Activated T-helper 1 cell treated with anti-CD3 and anti-CD28 coated beads, Interleukin-12 subunit alpha, Interleukin-12 subunit beta, Interleukin-2, Interleukin-4 antibody, amounts not matched to agents 30 ng/mL and 10 ng/mL and 1 ng/mL, durations not matched to agents 14 hours and 24 hours and 36 hours (primary cell): Measurements from ENCODE around the gene MEGF6. TPM values are rescaled to one million over a fixed set of nuclear protein-coding genes. Genes with fewer than 3 reads are reported as not detected.

Experiments
- DNase-seq: peaks from one replicate; pipeline ENCODE4 v3.0.0; 2021; ENCODE audit warnings: low spot score
- H3K27ac Mint-ChIP-seq: one replicate; pipeline ENCODE4 v1.8.0; 2021; ENCODE audit warnings: mild to moderate bottlenecking, mixed read lengths
- H3K27me3 Mint-ChIP-seq: one replicate; pipeline ENCODE4 v1.8.0; 2022; ENCODE audit warnings: mild to moderate bottlenecking, moderate library complexity, mixed read lengths; ENCODE audit not compliant: insufficient read depth
- H3K36me3 Mint-ChIP-seq: one replicate; pipeline ENCODE4 v1.8.0; 2021; ENCODE audit warnings: low read depth, mixed read lengths
- H3K4me1 Mint-ChIP-seq: one replicate; pipeline ENCODE4 v1.8.0; 2021; ENCODE audit warnings: low read depth, mixed read lengths
- H3K4me3 Mint-ChIP-seq: one replicate; pipeline ENCODE4 v1.8.0; 2021; ENCODE audit warnings: mild to moderate bottlenecking, moderate library complexity, mixed read lengths
- H3K9me3 Mint-ChIP-seq: one replicate; pipeline ENCODE4 v1.8.0; 2021; ENCODE audit warnings: mixed read lengths
- intact Hi-C: fragments of 100-400 bp; cut with micrococcal nuclease; formaldehyde crosslinking; loops from one replicate; pipeline ENCODE4 v1.15.1; 2024
- total RNA-seq: library from RNA; stranded (reverse); gene quantifications from 2 replicates; pipeline ENCODE4 v1.2.3, GENCODE V29; 2022

MEGF6 gene
- total RNA-seq, 1 donor from 2014 or later, result 1.2 TPM

DNA sequence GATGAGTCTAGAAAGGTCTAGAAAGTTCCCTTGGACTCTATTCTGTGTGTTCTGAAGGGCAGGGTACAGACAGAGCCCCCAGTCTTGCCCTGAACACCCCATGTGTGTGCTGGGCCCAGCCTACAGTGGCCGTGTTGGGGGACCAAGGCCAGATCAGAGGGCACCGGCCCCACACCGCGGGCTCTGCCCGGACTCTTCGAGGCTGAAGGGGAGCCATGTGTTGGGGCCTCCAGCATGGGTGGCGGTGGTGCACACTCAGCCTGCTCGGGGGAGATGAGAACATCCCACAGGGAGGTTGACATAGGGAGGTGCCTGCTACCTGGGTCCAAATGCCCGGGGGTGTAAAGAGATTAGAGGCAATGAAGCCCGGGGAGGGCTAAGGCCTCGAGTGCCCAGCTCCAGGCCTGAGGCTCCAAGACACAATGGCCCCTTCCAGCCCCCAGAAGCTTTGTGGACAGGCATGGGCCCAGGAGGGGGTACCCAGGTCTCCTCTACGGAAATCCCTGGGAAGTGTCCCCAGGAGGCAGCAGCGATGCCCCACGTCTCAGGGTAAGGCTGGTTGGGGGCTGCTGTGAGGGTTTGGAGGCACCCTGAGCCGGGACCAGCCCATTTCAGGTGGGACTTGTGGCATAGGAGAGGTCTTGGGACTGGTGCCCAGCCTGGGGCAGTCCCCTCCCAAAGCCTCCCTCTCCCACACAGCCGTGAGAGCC, 144.8 kb downstream of the MEGF6 start:
- H3K9me3 Mint-ChIP-seq, result no peaks in the 10 kb centered on the region
- H3K27ac Mint-ChIP-seq, result no peak overlapping the region
- no peak for DNase-seq
- H3K36me3 Mint-ChIP-seq, result no peaks in the 10 kb centered on the region
- no peak overlapping the region for H3K4me3 Mint-ChIP-seq
- intact Hi-C loops, result no loop called here
- H3K27me3 Mint-ChIP-seq, result no peaks in the 10 kb centered on the region
- no peaks in the 10 kb centered on the region for H3K4me1 Mint-ChIP-seq

DNA sequence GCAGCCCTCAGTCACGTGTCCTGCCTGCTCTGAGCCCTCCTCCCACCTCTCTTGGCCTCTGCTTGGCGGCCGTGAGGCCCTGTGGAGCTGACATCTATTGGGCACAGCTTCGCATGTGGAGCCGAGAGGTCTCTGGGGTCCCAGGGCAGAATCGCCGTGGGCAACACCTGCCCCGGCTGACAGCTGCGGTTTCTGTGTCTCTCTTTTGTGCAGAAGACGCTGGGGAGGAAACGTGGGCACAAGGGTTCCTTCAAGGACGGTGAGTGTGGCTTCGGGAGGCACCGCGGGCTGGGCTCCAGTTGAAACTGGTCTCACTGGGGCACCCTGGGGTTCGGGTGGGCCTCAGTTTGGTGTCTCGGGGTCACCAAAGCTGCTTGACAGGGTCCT, 145.4 kb downstream of the MEGF6 start:
- Mint-ChIP-seq H3K4me1 (no peaks in the 10 kb centered on the region), H3K27me3 (no peaks in the 10 kb centered on the region), H3K9me3 (no peaks in the 10 kb centered on the region), H3K36me3 (no peaks in the 10 kb centered on the region), H3K27ac (no peak overlapping the region), H3K4me3 (no peak overlapping the region)
- DNase-seq, result no peak
- intact Hi-C loops, result no loop called here

DNA sequence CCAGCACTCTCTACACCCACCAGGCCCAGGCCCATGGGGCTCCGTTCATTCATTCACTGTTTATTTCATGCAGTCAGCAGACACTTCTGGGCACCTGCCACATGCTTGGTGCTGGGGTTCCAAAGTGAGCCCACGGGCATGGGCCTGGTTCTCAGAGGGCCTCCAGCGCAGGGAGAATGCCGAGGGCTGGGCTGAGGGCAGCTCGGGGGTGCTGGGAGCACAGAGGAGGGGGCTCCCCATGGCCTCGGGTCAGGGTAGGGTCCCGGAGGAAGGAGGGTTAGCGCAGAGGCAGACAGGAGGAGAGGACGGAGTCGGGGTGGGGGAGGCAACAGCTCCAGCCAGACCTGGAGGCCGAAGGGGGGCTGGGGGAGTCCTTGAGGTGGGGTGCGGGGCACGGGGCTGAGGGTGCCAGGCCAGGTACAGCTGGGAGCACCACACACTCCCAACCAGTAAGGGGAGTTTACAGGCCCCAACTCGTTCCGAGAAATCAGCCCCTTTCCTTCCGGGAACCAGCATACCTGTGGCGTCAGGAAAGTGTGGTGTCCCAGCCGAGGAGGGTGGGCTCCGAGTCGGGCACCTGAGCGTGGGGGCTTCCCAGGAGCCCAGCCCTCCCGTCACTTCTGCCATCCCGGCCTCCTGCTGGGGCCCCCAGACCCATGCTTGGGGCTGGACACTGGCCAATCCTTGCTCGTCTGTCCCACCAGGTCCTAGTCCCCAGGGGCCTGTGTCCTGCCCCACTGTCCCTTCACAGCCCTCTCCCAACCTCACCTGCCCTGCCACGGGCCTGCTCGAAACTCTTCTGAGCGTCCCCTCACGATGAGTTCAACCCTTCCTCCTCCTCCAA, 146.0 kb downstream of the MEGF6 start:
- Mint-ChIP-seq H3K9me3 (no peaks in the 10 kb centered on the region), H3K4me3 (no peak overlapping the region), H3K36me3 (no peaks in the 10 kb centered on the region), H3K27ac (no peak overlapping the region), H3K27me3 (no peaks in the 10 kb centered on the region), H3K4me1 (no peaks in the 10 kb centered on the region)
- intact Hi-C loops, result no loop called here
- DNase-seq, result no peak

DNA sequence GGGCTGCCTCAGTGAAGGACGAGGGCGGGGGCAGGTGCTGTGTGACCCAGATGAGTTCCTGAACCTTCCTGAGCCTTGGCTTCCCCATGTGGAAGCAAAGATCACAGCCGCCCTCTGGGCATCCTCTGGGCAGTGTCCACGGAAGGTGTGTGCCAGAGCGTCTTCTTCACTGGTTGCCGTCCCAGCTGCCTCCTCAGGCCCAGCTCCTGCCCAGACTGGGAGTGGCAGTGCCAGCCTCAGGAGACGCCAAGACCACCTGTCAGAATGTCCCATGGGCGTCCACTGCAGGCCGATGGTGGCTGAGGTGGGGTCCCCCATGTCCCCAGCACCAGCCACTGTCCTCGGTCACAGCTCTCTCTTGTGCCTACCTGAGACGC, 146.7 kb downstream of the MEGF6 start:
- no peaks in the 10 kb centered on the region for H3K27me3 Mint-ChIP-seq
- no peak for DNase-seq
- H3K4me1 Mint-ChIP-seq, result no peaks in the 10 kb centered on the region
- no peaks in the 10 kb centered on the region for H3K36me3 Mint-ChIP-seq
- H3K4me3 Mint-ChIP-seq, result no peak overlapping the region
- H3K27ac Mint-ChIP-seq, result no peak overlapping the region
- no peaks in the 10 kb centered on the region for H3K9me3 Mint-ChIP-seq
- intact Hi-C loops, result no loop called here

DNA sequence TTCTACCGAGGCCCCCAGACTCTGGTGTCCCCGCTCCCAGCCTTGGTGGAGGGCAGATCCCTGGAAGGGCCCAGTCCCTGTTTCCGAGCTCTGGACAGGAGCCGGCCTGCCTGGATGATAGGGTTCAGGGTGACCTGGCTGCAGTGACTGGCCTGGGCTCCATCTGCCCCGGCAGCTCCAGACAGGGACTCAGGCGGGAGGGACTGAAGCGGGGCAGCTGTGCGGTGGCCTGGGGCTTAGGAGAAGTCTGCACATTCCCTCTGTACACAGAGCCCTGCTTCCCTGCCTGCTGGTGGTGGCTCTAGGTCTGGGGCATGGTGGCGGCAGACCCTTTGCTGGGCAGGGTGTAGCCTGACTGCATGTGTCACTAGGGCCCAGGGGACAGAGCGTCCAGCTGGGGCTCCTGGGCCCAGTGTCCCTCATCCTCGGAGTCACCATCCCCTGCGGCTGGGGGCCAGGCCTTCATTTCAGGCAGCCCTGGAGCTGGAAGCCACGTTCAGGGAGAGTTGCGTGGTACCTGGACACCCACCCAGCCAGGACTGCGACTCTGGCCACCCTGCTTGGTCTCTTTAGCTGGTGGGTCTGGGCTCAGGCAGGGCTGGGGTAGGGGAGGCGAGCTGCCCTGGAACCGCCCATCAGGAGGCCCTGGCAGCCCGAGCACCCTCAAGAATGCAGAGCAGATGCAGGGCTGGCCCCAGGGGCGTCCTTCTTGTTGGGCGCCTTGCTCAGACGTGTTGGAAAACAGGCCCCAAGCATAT, 147.2 kb downstream of the MEGF6 start:
- no peaks in the 10 kb centered on the region for H3K36me3 Mint-ChIP-seq
- intact Hi-C loops, result no loop called here
- DNase-seq, result no peak
- no peaks in the 10 kb centered on the region for H3K27me3 Mint-ChIP-seq
- no peaks in the 10 kb centered on the region for H3K9me3 Mint-ChIP-seq
- no peak overlapping the region for H3K27ac Mint-ChIP-seq
- no peaks in the 10 kb centered on the region for H3K4me1 Mint-ChIP-seq
- H3K4me3 Mint-ChIP-seq, result no peak overlapping the region

DNA sequence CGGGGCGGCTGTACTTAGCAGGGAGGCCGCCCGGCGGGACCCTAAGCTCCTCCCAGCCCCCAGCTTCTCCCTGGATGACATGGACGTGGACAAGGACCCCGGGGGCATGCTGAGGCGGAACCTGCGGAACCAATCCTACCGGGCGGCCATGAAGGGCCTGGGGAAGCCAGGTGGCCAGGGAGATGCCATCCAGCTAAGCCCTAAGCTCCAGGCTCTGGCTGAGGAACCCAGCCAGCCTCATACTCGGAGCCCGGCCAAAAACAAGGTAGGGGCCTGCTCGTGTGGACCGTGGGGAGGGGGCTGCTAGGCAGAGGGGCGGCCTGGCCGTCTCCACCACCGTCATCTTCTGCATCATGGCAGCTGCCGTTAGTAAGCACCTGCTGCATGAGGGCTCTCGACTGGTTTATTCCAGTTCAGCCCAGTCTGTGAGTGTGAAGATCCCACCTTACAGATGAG, 147.9 kb downstream of the MEGF6 start:
- Mint-ChIP-seq H3K4me1 (no peaks in the 10 kb centered on the region), H3K36me3 (no peaks in the 10 kb centered on the region), H3K27me3 (no peaks in the 10 kb centered on the region), H3K27ac (no peak overlapping the region), H3K9me3 (no peaks in the 10 kb centered on the region), H3K4me3 (no peak overlapping the region)
- DNase-seq, result no peak
- intact Hi-C loops, result no loop called here

DNA sequence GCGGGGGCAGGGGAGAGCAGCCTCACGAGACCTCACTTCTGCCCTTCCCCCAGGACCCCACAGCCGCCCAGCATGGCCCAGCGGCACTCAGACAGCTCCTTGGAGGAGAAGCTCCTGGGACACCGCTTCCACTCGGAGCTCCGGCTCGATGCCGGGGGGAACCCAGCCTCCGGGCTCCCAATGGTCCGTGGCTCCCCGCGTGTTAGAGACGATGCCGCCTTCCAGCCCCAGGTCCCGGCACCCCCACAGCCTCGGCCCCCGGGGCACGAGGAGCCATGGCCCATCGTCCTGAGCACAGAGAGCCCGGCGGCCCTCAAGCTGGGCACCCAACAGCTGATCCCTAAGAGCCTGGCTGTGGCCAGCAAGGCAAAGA, 148.3 kb downstream of the MEGF6 start:
- H3K27me3 Mint-ChIP-seq, result no peaks in the 10 kb centered on the region
- H3K36me3 Mint-ChIP-seq, result no peaks in the 10 kb centered on the region
- intact Hi-C loops, result no loop called here
- no peaks in the 10 kb centered on the region for H3K9me3 Mint-ChIP-seq
- no peaks in the 10 kb centered on the region for H3K4me1 Mint-ChIP-seq
- no peak for DNase-seq
- no peak overlapping the region for H3K4me3 Mint-ChIP-seq
- no peak overlapping the region for H3K27ac Mint-ChIP-seq

DNA sequence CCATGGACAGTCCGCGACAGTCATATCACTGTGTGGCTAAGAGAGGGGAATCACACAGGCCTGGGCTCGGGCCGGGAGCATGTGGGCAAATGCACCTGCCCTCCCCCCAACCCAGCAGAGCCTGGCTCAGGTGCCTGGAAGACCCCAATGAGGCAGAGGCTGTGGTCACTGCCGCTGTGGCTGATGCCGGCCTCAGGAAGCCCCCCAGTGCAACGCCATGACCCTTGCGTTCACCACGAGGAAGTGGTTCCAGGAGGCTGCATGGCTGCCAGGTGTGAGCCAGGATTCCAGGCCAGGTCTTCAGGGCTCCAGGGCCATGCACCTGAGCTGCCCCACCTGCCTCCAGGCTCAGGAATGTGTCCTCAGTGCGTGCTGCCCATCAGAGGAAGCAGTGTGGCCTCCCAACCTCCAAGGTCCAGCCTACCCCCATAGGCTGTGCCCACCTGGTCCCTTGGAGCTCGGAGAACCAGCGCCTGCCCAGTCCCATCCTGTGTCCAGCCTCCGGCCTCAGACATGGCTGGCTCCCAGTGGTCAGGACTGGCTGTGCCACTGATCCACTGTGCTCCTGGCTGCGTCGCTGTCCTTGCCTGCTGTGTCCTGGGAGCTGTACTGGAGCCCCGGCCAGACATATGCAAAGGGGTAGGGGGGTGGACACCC, 148.8 kb downstream of the MEGF6 start:
- no peaks in the 10 kb centered on the region for H3K36me3 Mint-ChIP-seq
- no peaks in the 10 kb centered on the region for H3K4me1 Mint-ChIP-seq
- no peak overlapping the region for H3K27ac Mint-ChIP-seq
- DNase-seq, result no peak
- no peak overlapping the region for H3K4me3 Mint-ChIP-seq
- intact Hi-C loops, result no loop called here
- H3K9me3 Mint-ChIP-seq, result no peaks in the 10 kb centered on the region
- H3K27me3 Mint-ChIP-seq, result peaks cover 2% of the 10 kb centered on the region

DNA sequence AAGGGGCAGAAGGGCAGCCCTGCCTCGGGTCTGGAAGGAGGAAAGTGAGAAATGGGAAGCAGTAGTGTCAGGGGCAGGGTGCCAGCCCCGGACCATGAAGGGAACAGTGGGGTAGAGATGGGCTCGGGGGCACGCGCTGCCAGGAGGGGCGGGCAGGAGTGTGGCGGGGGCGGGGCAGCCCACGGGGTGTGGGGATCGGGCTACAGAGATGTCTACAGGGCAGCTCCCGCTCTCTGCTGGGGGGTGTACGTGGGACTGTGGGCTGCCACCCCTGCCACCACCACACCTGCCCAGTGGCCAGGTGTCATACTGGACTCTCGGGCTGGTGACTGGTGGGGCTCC, 149.4 kb downstream of the MEGF6 start:
- Mint-ChIP-seq H3K4me1 (no peaks in the 10 kb centered on the region), H3K27ac (no peak overlapping the region), H3K27me3 (peaks cover 2% of the 10 kb centered on the region), H3K9me3 (no peaks in the 10 kb centered on the region), H3K4me3 (no peak overlapping the region), H3K36me3 (no peaks in the 10 kb centered on the region)
- DNase-seq, result no peak
- intact Hi-C loops, result no loop called here

DNA sequence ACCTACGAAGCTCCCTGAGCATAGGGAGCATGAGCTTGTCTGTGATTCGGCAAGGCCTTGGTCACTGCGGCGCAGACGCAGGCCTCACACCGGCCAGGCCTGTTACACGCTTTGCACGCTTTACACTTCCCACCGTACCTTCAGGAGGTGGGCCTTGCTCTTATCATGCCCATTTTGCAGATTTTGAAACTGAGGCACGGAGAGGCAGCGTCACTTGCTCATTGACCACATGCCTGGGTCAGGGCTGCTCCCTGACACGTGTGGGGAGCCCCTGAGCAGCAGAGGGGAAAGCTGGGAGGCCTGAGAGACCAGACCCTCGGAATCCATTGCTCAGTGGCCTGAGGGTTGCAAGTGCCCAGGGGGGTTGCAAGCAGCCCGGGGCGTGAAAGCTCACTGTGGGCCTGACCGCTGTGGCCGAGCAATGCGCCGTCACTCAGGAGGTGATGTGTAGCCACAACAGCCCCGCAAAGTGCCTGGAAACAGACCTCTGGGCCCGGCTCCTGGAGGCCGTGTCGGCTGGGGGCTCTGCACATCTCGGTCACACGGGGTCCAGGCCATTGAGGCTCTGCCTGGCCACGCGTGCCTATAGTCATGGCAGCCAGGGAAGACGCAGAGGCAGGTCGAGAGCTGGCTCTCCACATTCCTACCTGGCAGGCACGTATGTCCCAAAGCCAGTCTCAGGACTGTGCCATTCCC, 149.9 kb downstream of the MEGF6 start:
- Mint-ChIP-seq H3K27ac (no peak overlapping the region), H3K36me3 (no peaks in the 10 kb centered on the region), H3K9me3 (no peaks in the 10 kb centered on the region), H3K27me3 (peaks cover 2% of the 10 kb centered on the region), H3K4me1 (no peaks in the 10 kb centered on the region), H3K4me3 (no peak overlapping the region)
- intact Hi-C loops, result no loop called here
- no peak for DNase-seq

DNA sequence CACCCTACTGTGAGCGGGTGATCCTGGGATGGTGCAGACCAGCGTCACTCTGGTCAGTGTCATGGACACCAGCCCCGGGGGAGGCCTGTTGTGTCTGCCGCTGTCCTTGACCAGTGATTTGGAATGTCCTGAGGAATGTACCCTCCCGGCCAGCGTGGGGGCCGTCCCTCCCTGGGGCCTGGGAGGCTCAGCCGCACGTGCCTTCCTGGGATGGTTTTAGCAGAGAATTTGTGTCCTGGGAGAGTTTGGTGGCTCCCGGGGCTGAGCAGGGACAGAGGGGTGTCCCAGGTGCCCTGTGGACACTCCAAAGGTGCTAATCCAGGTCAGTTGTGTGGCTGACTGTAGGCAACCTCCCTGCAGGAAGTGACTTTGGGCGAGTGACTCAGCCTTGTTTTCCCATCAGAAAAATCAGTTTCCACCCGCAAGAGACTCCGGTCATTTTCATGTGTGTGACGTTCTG, 150.6 kb downstream of the MEGF6 start:
- peaks cover 3% of the 10 kb centered on the region for H3K27me3 Mint-ChIP-seq
- H3K4me3 Mint-ChIP-seq, result no peak overlapping the region
- H3K27ac Mint-ChIP-seq, result no peak overlapping the region
- no peaks in the 10 kb centered on the region for H3K4me1 Mint-ChIP-seq
- no peaks in the 10 kb centered on the region for H3K9me3 Mint-ChIP-seq
- no peak for DNase-seq
- intact Hi-C loops, result no loop called here
- no peaks in the 10 kb centered on the region for H3K36me3 Mint-ChIP-seq

DNA sequence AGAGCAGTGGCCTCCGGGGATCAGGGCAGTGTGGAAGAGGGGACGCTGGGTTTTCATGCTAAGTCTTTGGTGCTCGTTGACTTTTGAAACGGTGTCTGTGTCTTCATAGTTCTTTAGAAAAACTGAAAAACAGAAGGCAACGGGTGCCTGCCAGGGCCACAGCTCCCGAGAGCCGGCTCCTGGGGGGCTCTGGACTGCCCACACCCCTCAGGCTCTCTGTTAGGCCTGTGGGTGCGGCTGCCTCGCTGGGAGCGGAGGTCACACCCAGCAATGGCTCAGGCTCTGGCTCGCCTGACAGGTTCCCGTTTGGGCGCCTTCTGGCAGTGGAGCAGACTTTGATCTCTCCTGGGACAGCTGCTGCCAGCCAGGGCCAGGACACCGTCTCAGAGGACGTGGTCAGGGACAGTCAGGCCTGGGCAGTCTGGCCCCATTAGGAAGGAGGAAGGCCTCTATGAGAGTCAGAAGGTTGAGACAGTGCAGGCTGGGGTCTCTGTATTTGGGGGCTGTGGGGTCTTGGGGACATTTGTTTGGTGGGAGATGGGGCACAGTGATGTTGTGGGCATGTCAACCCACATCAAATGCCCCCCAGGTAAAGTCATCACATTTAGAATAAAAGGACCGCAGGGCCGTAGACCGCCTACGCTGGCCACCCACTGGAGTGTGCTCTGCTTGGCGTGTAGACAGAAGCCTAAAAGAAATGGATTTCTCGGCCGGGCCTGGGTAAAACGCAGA, 151.2 kb downstream of the MEGF6 start:
- Mint-ChIP-seq H3K9me3 (no peaks in the 10 kb centered on the region), H3K27ac (no peak overlapping the region), H3K36me3 (no peaks in the 10 kb centered on the region), H3K27me3 (peaks cover 7% of the 10 kb centered on the region), H3K4me3 (no peak overlapping the region), H3K4me1 (no peaks in the 10 kb centered on the region)
- DNase-seq, result no peak
- intact Hi-C loops, result no loop called here
